Psoas muscle (tissue), 8 donors: ENCODE data around the gene ULK3. TPM values are rescaled to one million over a fixed set of nuclear protein-coding genes. Genes with fewer than 3 reads are reported as not detected.
A peak's percentile ranks its signal among the peaks of the same experiment; 100 is the strongest.

Experiments used
- ATAC-seq, 4 donors: fragments of 200-7000 bp; cut with Tn5 transposase; one replicate each; pipeline ENCODE4 v1.9.1; 2020; ENCODE audit warnings: moderate library complexity in 3 of 4, mild to moderate bottlenecking in 2 of 4
- DNase-seq, 2 donors: peaks; one replicate each; pipeline ENCODE4 v3.0.0-alpha.2; 2020
- H3K27ac ChIP-seq: fragments of 200-600 bp; one replicate; pipeline ENCODE4 v1.8.0; 2022
- H3K27me3 ChIP-seq, 3 donors: fragments of 200-600 bp in 1 of 3; one replicate each; pipeline versions ENCODE4 v1.6.1 to v1.8.0; 2013 to 2022; ENCODE audit warnings: low read length in 2 of 3, mild to moderate bottlenecking in 2 of 3, moderate library complexity in 1 of 3; ENCODE audit not compliant: insufficient read depth in 3 of 3
- H3K36me3 ChIP-seq, 2 donors: fragments of 200-600 bp in 1 of 2; one replicate each; pipeline versions ENCODE4 v1.6.1 to v1.8.0; 2013 to 2022; ENCODE audit warnings: low read depth in 1 of 2, mild to moderate bottlenecking in 1 of 2, moderate library complexity in 1 of 2; ENCODE audit not compliant: insufficient read depth in 1 of 2
- H3K4me1 ChIP-seq: fragments of 200-600 bp; one replicate; pipeline ENCODE4 v1.8.0; 2022
- H3K4me3 ChIP-seq: fragments of 200-600 bp; one replicate; pipeline ENCODE4 v1.8.0; 2022; ENCODE audit warnings: mild to moderate bottlenecking
- H3K9me3 ChIP-seq: fragments of 200-600 bp; one replicate; pipeline ENCODE4 v1.8.0; 2022
- CTCF ChIP-seq: fragments of 200-600 bp; IDR thresholded peaks from one replicate; pipeline ENCODE4 v1.8.0; 2022; ENCODE audit warnings: antibody characterized with exemption
- WGBS, 3 donors: extraction: QIAGEN DNeasy Blood & Tissue Kit; methylation state at CpG; one replicate each; pipeline versions ENCODE4 v1.1.6 to v1.1.7; 2013; 5-methylcytosine and 5-hydroxymethylcytosine counted together
- intact Hi-C, 2 donors: fragments of 100-400 bp; cut with DNase I; formaldehyde crosslinking; loops; one replicate each; pipeline versions ENCODE4 v1.11.0 to v1.14.2; 2022
- long read RNA-seq, 2 donors: library from polyadenylated mRNA; unstranded; transcript quantifications; one replicate each; pipeline ENCODE4 v2.0.0, GENCODE V29; 2021
- polyA plus RNA-seq, 3 donors: library from polyadenylated mRNA; stranded (reverse); fragments of 200-250 nt; gene quantifications; one replicate each; pipeline ENCODE4 v1.2.3, GENCODE V29; 2013
- total RNA-seq, 4 donors: library from RNA; stranded (reverse); fragmentation: NEBNext Ultra II Directional in 2 of 4; extraction: Animal tissue kit (Norgen Biotek cat#: 25700) in 2 of 4; gene quantifications; one replicate each; pipeline versions ENCODE4 v1.2.1 to v1.2.4, GENCODE V29; 2021 to 2023
- donor health status: healthy with polysubstance abuse.
- donor health status: DM: no; HTN: no; CAD: no; lungs with moderate emphysema.
- donor health status: Bipolar disorder and iron deficiency.
- donor health status: healthy.
- donor health status: DM: yes; HTN: yes; CAD: no.
- donor health status: DM: no; HTN: no; CAD: no.
- donor health status: DM: no; HTN: no; CAD: no.
- donor health status: DM: yes; HTN: yes; CAD: no.

Gene ULK3
- 10 to 100 TPM; 17.7 to 34.5 (median 27.0) TPM for total RNA-seq
- polyA plus RNA-seq: 10 to 100 TPM; 33.2 to 43.5 (median 42.8) TPM
- long read RNA-seq, donor 1, transcript ULK3-201 (16 exons, 2,623 nt): major isoform, 18 of 39 reads
- long read RNA-seq, donor 1, partial matches to known transcripts: 9 of 39 reads
- long read RNA-seq, donor 1, other reads (novel, unspliced or antisense): 7 of 39 reads
- long read RNA-seq, donor 2, transcript ULK3-220 (16 exons, 2,611 nt): major isoform, 35 of 121 reads
- long read RNA-seq, donor 2, transcript ULK3-202 (15 exons, 2,738 nt): minor isoform, 16 of 121 reads
- long read RNA-seq, donor 2, partial matches to known transcripts: 25 of 121 reads
- long read RNA-seq, donor 2, other reads (novel, unspliced or antisense): 44 of 121 reads

GRCh38 chr15:74842581-74843444 is at the start of gene ULK3:
TSS of gene ULK3 (minus strand) at chr15:74843156. CDS start at chr15:74843105, 51 bp downstream.
- peaks cover 13% of the 10 kb centered on the region for H3K4me1 ChIP-seq
- peak within 1 kb of the TSS; percentile 72 for H3K4me3 ChIP-seq
- peak within 1 kb of the TSS; percentile 89 for H3K27ac ChIP-seq
- TF ChIP-seq CTCF: peak; percentile 85
- intact Hi-C loops: loop anchor here in 1 of 2 donors (5.0 kb wide), 1 partner anchor 64 kb away; the partner anchor contains the start of gene FAM219B
- DNase-seq (peak; percentile 94 to 97), ATAC-seq (peak; percentile 91 to 96 (median 92))
- H3K36me3 ChIP-seq: peaks cover 0 to 64% of the 10 kb centered on the region in 2 donors
- no peaks in the 10 kb centered on the region for H3K27me3 ChIP-seq
- WGBS, 3 donors: 0 to 1% (median 0%) methylated on average over 67 to 84 of the region's 84 CpGs
- no peaks in the 10 kb centered on the region for H3K9me3 ChIP-seq

GRCh38 chr15:74892313-74892712 is 49.4 kb upstream of the ULK3 start:
- no peak for TF ChIP-seq CTCF
- ATAC-seq (no peak), DNase-seq (peak in 1 of 2 donors; percentile 41)
- H3K4me3 ChIP-seq: no peak overlapping the region
- intact Hi-C loops: no loop called here
- peak overlapping the region; percentile 90 for H3K27ac ChIP-seq
- 89 to 98% (median 91%) methylated on average over 3 of the region's 3 CpGs for WGBS, 3 donors
- peaks cover 18% of the 10 kb centered on the region for H3K4me1 ChIP-seq
- H3K9me3 ChIP-seq: no peaks in the 10 kb centered on the region
- no peaks in the 10 kb centered on the region for H3K27me3 ChIP-seq
- peaks cover 6 to 51% of the 10 kb centered on the region in 2 donors for H3K36me3 ChIP-seq

GRCh38 chr15:74891469-74891868 is 48.5 kb upstream of the ULK3 start:
- peak overlapping the region; percentile 90 for H3K27ac ChIP-seq
- H3K27me3 ChIP-seq: no peaks in the 10 kb centered on the region
- DNase-seq: no peak
- peaks cover 18% of the 10 kb centered on the region for H3K4me1 ChIP-seq
- 44 to 54% (median 52%) methylated on average over 3 of the region's 3 CpGs for whole genome bisulfite sequencing, 3 donors
- TF ChIP-seq CTCF: no peak
- peak overlapping the region; percentile 95 for H3K4me3 ChIP-seq
- intact Hi-C loops: no loop called here
- ATAC-seq: peak in 2 of 4 donors; percentile 33 to 52
- H3K9me3 ChIP-seq: no peaks in the 10 kb centered on the region
- H3K36me3 ChIP-seq: peaks cover 0 to 44% of the 10 kb centered on the region in 2 donors

GRCh38 chr15:74890665-74890960 is 47.7 kb upstream of the ULK3 start:
- Histone ChIP-seq H3K27ac (peak overlapping the region; percentile 90), H3K27me3 (no peaks in the 10 kb centered on the region), H3K4me3 (peak overlapping the region; percentile 95), H3K36me3 (peaks cover 0 to 35% of the 10 kb centered on the region in 2 donors), H3K4me1 (peaks cover 18% of the 10 kb centered on the region), H3K9me3 (no peaks in the 10 kb centered on the region)
- ATAC-seq: no peak
- intact Hi-C loops: no loop called here
- no peak for TF ChIP-seq CTCF
- DNase-seq: no peak
- 0 to 14% (median 5%) methylated on average over 1 of the region's 1 CpG for WGBS, 3 donors
